Gastrocnemius medialis (tissue), 4 donors: Measurements from ENCODE around the gene VHLL. TPM values are rescaled to one million over a fixed set of nuclear protein-coding genes. Genes with fewer than 3 reads are reported as not detected.

Experiments used
- ATAC-seq, 2 donors: fragments of 150-250 bp; one replicate each; pipeline ENCODE4 v1.9.1; 2016
- DNase-seq, 2 donors: peaks; one replicate each; pipeline ENCODE4 v3.0.0-alpha.2; 2019
- H3K27ac ChIP-seq, 4 donors: fragments of 200-600 bp; sonication (generic); 1 replicate in 1 of 4; 2 replicates in 3 of 4; pipeline ENCODE4 v1.5.1; 2016 to 2018; ENCODE audit warnings: mild to moderate bottlenecking in 2 of 4, moderate library complexity in 1 of 4
- H3K27me3 ChIP-seq, 3 donors: fragments of 200-600 bp; sonication (generic) in 2 of 3; 1 replicate in 1 of 3; 2 replicates in 2 of 3; pipeline versions ENCODE4 v1.5.1 to v1.6.0; 2016 to 2019; ENCODE audit warnings: mild to moderate bottlenecking in 1 of 3, moderate library complexity in 1 of 3
- H3K36me3 ChIP-seq, 2 donors: fragments of 200-600 bp; sonication (generic) in 1 of 2; one replicate each; pipeline ENCODE4 v1.5.1; 2017 to 2018
- H3K4me1 ChIP-seq, 2 donors: fragments of 200-600 bp; sonication (generic) in 1 of 2; one replicate each; pipeline ENCODE4 v1.5.1; 2016 to 2017; ENCODE audit warnings: mild to moderate bottlenecking in 2 of 2
- H3K4me3 ChIP-seq, 4 donors: fragments of 200-600 bp; sonication (generic) in 3 of 4; 1 replicate in 1 of 4; 2 replicates in 3 of 4; pipeline ENCODE4 v1.5.1; 2016 to 2019; ENCODE audit warnings: mild to moderate bottlenecking in 2 of 4
- H3K9me3 ChIP-seq, 3 donors: fragments of 200-600 bp; sonication (generic) in 2 of 3; 1 replicate in 1 of 3; 2 replicates in 2 of 3; pipeline ENCODE4 v1.5.1; 2016 to 2019
- POLR2A ChIP-seq, 2 donors: fragments of 450-650 bp; IDR thresholded peaks; one replicate each; pipeline ENCODE4 v1.6.1; 2017; ENCODE audit warnings: antibody characterized with exemption in 2 of 2, mild to moderate bottlenecking in 2 of 2, moderate library complexity in 2 of 2
- in situ Hi-C, 4 donors: fragments of 200-750 bp; cut with MboI; loops; one replicate each; pipeline versions ENCODE4 v1.15.0 to v1.8.0; 2017; ENCODE audit warnings: low sequenced_read_pairs in 4 of 4
- intact Hi-C: fragments of 100-400 bp; cut with DNase I; formaldehyde crosslinking; loops from one replicate; pipeline ENCODE4 v1.15.1; 2023; ENCODE audit warnings: low total_unique reads
- total RNA-seq, 4 donors: library from RNA; depleted of rRNA; stranded (reverse); fragments of >200 nt; gene quantifications; one replicate each; pipeline versions ENCODE4 v1.1.0 to v1.2.3, GENCODE V29; 2016
- TF ChIP-seq, protein P1 (sequence below), 5 experiments: fragments of 450-650 bp in 3 of 5; fragments of 200-600 bp in 2 of 5; sonication (generic) in 2 of 5; IDR thresholded peaks in 4 of 5; conservative IDR thresholded peaks in 1 of 5; 1 replicate in 4 of 5; 2 replicates in 1 of 5; pipeline ENCODE4 v1.5.1; 2016 to 2019; ENCODE audit warnings: antibody characterized with exemption in 5 of 5, mild to moderate bottlenecking in 3 of 5, moderate library complexity in 3 of 5

VHLL gene
- total RNA-seq, 4 donors from 2014 or later: not detected

DNA sequence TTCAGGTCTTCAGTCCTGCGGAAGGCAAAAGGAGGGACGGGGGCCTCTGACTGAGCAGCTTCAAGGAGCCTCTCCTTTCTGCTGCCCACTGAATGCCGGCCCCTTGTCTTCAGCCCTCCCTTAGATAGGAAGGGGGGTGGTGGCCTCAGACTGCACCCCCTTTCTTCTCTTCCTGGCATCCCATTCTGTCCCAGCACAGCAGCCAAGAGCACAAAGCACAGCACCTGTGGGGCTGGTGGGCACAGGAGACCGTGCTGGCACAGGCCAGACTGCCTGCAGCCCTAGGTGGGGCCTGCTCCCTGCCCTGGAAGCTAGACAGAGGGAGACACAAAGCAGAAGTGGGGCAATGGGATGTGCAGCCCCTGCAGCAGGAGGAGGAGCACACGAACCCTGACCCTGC is 49.5 kb downstream of the VHLL start:
- TF ChIP-seq POLR2A (IDR thresholded peaks at IDR 0.05): no peak
- TF ChIP-seq, protein P1, sequence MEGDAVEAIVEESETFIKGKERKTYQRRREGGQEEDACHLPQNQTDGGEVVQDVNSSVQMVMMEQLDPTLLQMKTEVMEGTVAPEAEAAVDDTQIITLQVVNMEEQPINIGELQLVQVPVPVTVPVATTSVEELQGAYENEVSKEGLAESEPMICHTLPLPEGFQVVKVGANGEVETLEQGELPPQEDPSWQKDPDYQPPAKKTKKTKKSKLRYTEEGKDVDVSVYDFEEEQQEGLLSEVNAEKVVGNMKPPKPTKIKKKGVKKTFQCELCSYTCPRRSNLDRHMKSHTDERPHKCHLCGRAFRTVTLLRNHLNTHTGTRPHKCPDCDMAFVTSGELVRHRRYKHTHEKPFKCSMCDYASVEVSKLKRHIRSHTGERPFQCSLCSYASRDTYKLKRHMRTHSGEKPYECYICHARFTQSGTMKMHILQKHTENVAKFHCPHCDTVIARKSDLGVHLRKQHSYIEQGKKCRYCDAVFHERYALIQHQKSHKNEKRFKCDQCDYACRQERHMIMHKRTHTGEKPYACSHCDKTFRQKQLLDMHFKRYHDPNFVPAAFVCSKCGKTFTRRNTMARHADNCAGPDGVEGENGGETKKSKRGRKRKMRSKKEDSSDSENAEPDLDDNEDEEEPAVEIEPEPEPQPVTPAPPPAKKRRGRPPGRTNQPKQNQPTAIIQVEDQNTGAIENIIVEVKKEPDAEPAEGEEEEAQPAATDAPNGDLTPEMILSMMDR (IDR thresholded peaks at IDR 0.05 in 4 of 5, conservative IDR thresholded peaks at IDR 0.05 in 1 of 5): no peak
- peaks cover 16 to 20% (median 19%) of the 10 kb centered on the region in 3 donors for H3K27me3 ChIP-seq
- intact Hi-C loops: no loop called here
- peaks cover 0 to 57% of the 10 kb centered on the region in 2 donors for H3K36me3 ChIP-seq
- H3K27ac ChIP-seq: no peak overlapping the region
- peaks cover 7 to 10% of the 10 kb centered on the region in 2 donors for H3K4me1 ChIP-seq
- DNase-seq: no peak
- in situ Hi-C loops: no loop called here
- no peaks in the 10 kb centered on the region for H3K9me3 ChIP-seq
- ATAC-seq: no peak
- no peak overlapping the region for H3K4me3 ChIP-seq

Other genes starting within 250 kb of the VHLL start
- gene UBQLN4, start 245.5 kb downstream of the VHLL start, total RNA-seq: 10 to 100 TPM; 42.3 to 60.1 (median 46.0) TPM
- gene LAMTOR2, start 244.5 kb downstream of the VHLL start, total RNA-seq: 10 to 100 TPM; 51.5 to 82.7 (median 72.6) TPM
- 1 to 10 TPM in 1 of 4 donors, not detected in 3; 1.2 TPM for gene RAB25, start 238.1 kb downstream of the VHLL start, total RNA-seq
- not detected for gene MEX3A, start 216.8 kb downstream of the VHLL start, total RNA-seq
- 100 to 1,000 TPM; 143 to 244 (median 220) TPM for gene LMNA, start 184.6 kb downstream of the VHLL start, total RNA-seq
- gene SEMA4A, start 145.7 kb downstream of the VHLL start, total RNA-seq: 1 to 10 TPM in 2 of 4 donors, under 1 TPM in 2; 0.29 to 2.4 (median 1.2) TPM
- 10 to 100 TPM in 3 of 4 donors, 1 to 10 TPM in 1; 9.2 to 19.5 (median 18.5) TPM for gene SLC25A44, start 105.2 kb downstream of the VHLL start, total RNA-seq
- gene PMF1, start 86.3 kb downstream of the VHLL start, total RNA-seq: 100 to 1,000 TPM in 2 of 4 donors, 10 to 100 TPM in 2; 73.3 to 119 (median 89.9) TPM
- gene BGLAP, start 57.1 kb downstream of the VHLL start, total RNA-seq: not detected
- gene PAQR6, start 51.3 kb downstream of the VHLL start, total RNA-seq: under 1 TPM in 2 of 4 donors, not detected in 2; 0.16 to 0.46 TPM
- 10 to 100 TPM; 47.4 to 83.1 (median 62.7) TPM for gene SMG5, start 16.5 kb downstream of the VHLL start, total RNA-seq
- 1 to 10 TPM in 1 of 4 donors, under 1 TPM in 3; 0.20 to 1.5 (median 0.68) TPM for gene TMEM79, start 15.0 kb downstream of the VHLL start, total RNA-seq
- gene GLMP, start 3.6 kb downstream of the VHLL start, total RNA-seq: 10 to 100 TPM; 10.1 to 16.5 (median 13.6) TPM
- gene CCT3, start 39.0 kb upstream of the VHLL start, total RNA-seq: 100 to 1,000 TPM; 147 to 189 (median 180) TPM
- gene TSACC, start 39.2 kb upstream of the VHLL start, total RNA-seq: not detected
- gene RHBG, start 69.9 kb upstream of the VHLL start, total RNA-seq: not detected
- 100 to 1,000 TPM; 129 to 260 (median 168) TPM for gene MEF2D, start 201.5 kb upstream of the VHLL start, total RNA-seq